T-helper 17 cell (primary cell): Measurements from ENCODE around the gene CUZD1. TPM values are rescaled to one million over a fixed set of nuclear protein-coding genes. Genes with fewer than 3 reads are reported as not detected.
"Not testable (repeated sequence)": the region's sequence is repeated elsewhere in the genome, so short reads cannot be mapped to it uniquely, and the experiment has no call there.

ENCODE experiments used
- ATAC-seq: fragments of 150-1000 bp; cut with Tn5 transposase; 2 replicates; pipeline ENCODE4 v1.10.0; 2021; ENCODE audit warnings: mild to moderate bottlenecking, moderate library complexity
- DNase-seq, 3 donors: peaks; one replicate each; pipeline versions ENCODE4 v3.0.0 to v3.0.0-alpha.2; 2020 to 2021
- H3K9me3 ChIP-seq: one replicate; pipeline ENCODE4 v1.7.0; 2013; ENCODE audit warnings: low read length, mild to moderate bottlenecking; ENCODE audit not compliant: control insufficient read depth, poor library complexity, severe bottlenecking
- H3K27ac Mint-ChIP-seq: one replicate; pipeline ENCODE4 v1.8.0; 2022; ENCODE audit warnings: mild to moderate bottlenecking, moderate library complexity, mixed read lengths
- H3K27me3 Mint-ChIP-seq: one replicate; pipeline ENCODE4 v1.8.0; 2022; ENCODE audit warnings: mixed read lengths
- H3K36me3 Mint-ChIP-seq: one replicate; pipeline ENCODE4 v1.8.0; 2022; ENCODE audit warnings: low read depth, mixed read lengths
- H3K4me1 Mint-ChIP-seq: one replicate; pipeline ENCODE4 v1.8.0; 2022; ENCODE audit warnings: mild to moderate bottlenecking, mixed read lengths
- H3K4me3 Mint-ChIP-seq: one replicate; pipeline ENCODE4 v1.8.0; 2022; ENCODE audit warnings: mild to moderate bottlenecking, moderate library complexity, mixed read lengths
- total RNA-seq, 4 donors: library from RNA in 2 of 4; stranded (reverse) in 2 of 4; gene quantifications; one replicate each; pipeline ENCODE4 v1.2.3 and lab custom pipeline; 2022 to 2026

The CUZD1 gene
- total RNA-seq, 2 donors from 2014 or later: 0.73 to 0.82 TPM

DNA sequence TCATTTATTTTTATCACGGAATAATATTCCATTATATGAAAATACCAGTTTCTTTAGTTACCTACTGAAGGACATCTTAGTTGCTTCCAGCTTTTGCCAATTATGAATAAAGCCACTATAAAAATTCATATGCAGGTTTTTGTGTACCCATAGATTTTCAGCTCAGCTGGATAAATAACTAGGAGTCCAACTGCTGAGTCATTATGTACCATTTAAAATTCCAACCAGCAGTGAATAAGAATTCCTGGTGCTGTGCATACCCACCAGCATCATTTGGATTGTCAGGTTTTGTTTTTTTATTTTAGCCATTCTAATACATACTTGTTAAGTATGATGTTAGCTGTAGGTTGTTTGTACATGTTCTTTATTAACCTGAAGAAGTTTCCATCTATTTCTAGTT, 19.2 kb upstream of the CUZD1 start:
- Mint-ChIP-seq H3K36me3 (peaks cover 3% of the 10 kb centered on the region), H3K4me3 (no peak overlapping the region), H3K27ac (no peak overlapping the region), H3K4me1 (peaks cover 25% of the 10 kb centered on the region), H3K27me3 (no peaks in the 10 kb centered on the region)
- DNase-seq (no peak), ATAC-seq (no peak)
- H3K9me3 ChIP-seq: no peaks in the 10 kb centered on the region

GRCh38 chr10:122864194-122864592, 18.5 kb upstream of the CUZD1 start:
- H3K36me3 Mint-ChIP-seq: peaks cover 3% of the 10 kb centered on the region
- H3K9me3 ChIP-seq: no peaks in the 10 kb centered on the region
- H3K4me3 Mint-ChIP-seq: no peak overlapping the region
- no peak for DNase-seq
- peaks cover 27% of the 10 kb centered on the region for H3K4me1 Mint-ChIP-seq
- no peaks in the 10 kb centered on the region for H3K27me3 Mint-ChIP-seq
- ATAC-seq: no peak
- no peak overlapping the region for H3K27ac Mint-ChIP-seq

GRCh38 chr10:122863216-122864193, 17.8 kb upstream of the CUZD1 start:
- H3K27me3 Mint-ChIP-seq: no peaks in the 10 kb centered on the region
- H3K36me3 Mint-ChIP-seq: no peaks in the 10 kb centered on the region
- peaks cover 24% of the 10 kb centered on the region for H3K4me1 Mint-ChIP-seq
- no peak overlapping the region for H3K4me3 Mint-ChIP-seq
- ATAC-seq (no peak), DNase-seq (no peak)
- H3K9me3 ChIP-seq: no peaks in the 10 kb centered on the region
- H3K27ac Mint-ChIP-seq: no peak overlapping the region

DNA sequence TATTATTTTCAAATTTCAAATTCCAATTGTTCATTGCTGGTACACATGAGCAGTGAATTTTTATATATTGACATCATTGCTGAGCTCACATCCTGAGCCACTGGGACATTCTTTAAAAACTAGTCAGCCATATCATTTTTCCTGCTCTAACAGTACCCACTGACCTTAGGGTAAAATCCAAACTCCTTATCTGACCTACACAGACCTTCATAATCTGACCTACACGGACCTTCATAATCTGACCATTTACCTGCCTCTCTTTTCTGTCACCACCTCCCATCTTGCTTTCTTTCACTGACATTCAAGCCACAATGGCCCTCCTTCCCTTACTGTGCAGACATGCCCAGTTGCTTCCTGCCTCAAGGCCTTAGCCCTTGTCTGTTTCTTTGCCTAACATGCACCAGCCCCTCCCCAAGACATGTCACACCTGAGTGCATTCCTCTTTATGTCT, 16.1 kb upstream of the CUZD1 start:
- no peaks in the 10 kb centered on the region for H3K36me3 Mint-ChIP-seq
- DNase-seq (no peak), ATAC-seq (no peak)
- no peaks in the 10 kb centered on the region for H3K9me3 ChIP-seq
- no peaks in the 10 kb centered on the region for H3K27me3 Mint-ChIP-seq
- H3K4me1 Mint-ChIP-seq: peaks cover 27% of the 10 kb centered on the region
- H3K27ac Mint-ChIP-seq: no peak overlapping the region
- H3K4me3 Mint-ChIP-seq: no peak overlapping the region

- Mint-ChIP-seq H3K27me3 (no peaks in the 10 kb centered on the region), H3K27ac (no peak overlapping the region), H3K4me1 (peaks cover 27% of the 10 kb centered on the region), H3K4me3 (no peak overlapping the region), H3K36me3 (no peaks in the 10 kb centered on the region)
- H3K9me3 ChIP-seq: no peaks in the 10 kb centered on the region
- ATAC-seq: no peak
- no peak for DNase-seq
Measured at GRCh38 chr10:122859527-122859926, 13.9 kb upstream of the CUZD1 start.

DNA sequence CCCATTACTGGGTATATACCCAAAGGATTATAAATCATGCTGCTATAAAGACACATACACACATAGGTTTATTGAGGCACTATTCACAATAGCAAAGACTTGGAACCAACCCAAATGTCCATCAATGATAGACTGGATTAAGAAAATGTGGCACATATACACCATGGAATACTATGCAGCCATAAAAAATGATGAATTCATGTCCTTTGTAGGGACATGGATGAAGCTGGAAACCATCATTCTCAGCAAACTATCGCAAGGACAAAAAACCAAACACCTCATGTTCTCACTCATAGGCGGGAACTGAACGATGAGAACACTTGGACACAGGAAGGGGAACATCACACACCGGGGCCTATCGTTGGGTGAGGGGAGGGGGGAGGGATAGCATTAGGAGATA, 12.4 kb upstream of the CUZD1 start:
- H3K4me1 Mint-ChIP-seq: peaks cover 26% of the 10 kb centered on the region
- H3K4me3 Mint-ChIP-seq, H3K27me3 Mint-ChIP-seq, H3K27ac Mint-ChIP-seq, H3K9me3 ChIP-seq, H3K36me3 Mint-ChIP-seq, ATAC-seq, DNase-seq: not testable (repeated sequence)

DNA sequence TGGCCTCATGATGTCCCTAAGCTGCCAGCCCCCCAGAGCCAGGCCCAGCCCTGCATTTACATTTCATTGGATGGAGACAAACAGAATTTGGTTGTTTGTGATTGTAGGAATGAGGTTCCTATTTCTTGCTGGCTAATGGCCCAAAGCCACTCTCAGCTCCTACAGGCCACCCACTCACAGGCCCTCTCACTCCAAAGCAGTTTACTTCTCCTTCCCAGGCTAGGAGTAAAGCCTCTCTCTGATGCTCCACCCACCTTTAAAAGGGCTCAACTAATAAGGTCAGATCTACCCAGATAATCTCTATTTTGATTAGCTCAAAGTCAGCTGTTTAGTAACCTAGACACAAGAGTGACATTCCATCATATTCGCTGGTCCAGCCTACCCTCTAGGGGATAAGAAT, 11.2 kb upstream of the CUZD1 start:
- Mint-ChIP-seq H3K4me1 (peaks cover 22% of the 10 kb centered on the region), H3K36me3 (peaks cover 7% of the 10 kb centered on the region), H3K4me3 (no peak overlapping the region), H3K27ac (no peak overlapping the region), H3K27me3 (no peaks in the 10 kb centered on the region)
- no peak for DNase-seq
- H3K9me3 ChIP-seq: no peaks in the 10 kb centered on the region
- no peak for ATAC-seq

- no peak for ATAC-seq
- no peak for DNase-seq
- no peaks in the 10 kb centered on the region for H3K9me3 ChIP-seq
- Mint-ChIP-seq H3K27ac (no peak overlapping the region), H3K36me3 (peaks cover 7% of the 10 kb centered on the region), H3K27me3 (no peaks in the 10 kb centered on the region), H3K4me3 (no peak overlapping the region), H3K4me1 (peaks cover 19% of the 10 kb centered on the region)
Measured at GRCh38 chr10:122855745-122856144, 10.1 kb upstream of the CUZD1 start.

GRCh38 chr10:122854648-122855047, 9.0 kb upstream of the CUZD1 start:
- DNase-seq (no peak), ATAC-seq (no peak)
- Mint-ChIP-seq H3K4me3 (no peak overlapping the region), H3K4me1 (peaks cover 16% of the 10 kb centered on the region), H3K27ac (no peak overlapping the region), H3K27me3 (no peaks in the 10 kb centered on the region), H3K36me3 (peaks cover 7% of the 10 kb centered on the region)
- no peaks in the 10 kb centered on the region for H3K9me3 ChIP-seq

DNA sequence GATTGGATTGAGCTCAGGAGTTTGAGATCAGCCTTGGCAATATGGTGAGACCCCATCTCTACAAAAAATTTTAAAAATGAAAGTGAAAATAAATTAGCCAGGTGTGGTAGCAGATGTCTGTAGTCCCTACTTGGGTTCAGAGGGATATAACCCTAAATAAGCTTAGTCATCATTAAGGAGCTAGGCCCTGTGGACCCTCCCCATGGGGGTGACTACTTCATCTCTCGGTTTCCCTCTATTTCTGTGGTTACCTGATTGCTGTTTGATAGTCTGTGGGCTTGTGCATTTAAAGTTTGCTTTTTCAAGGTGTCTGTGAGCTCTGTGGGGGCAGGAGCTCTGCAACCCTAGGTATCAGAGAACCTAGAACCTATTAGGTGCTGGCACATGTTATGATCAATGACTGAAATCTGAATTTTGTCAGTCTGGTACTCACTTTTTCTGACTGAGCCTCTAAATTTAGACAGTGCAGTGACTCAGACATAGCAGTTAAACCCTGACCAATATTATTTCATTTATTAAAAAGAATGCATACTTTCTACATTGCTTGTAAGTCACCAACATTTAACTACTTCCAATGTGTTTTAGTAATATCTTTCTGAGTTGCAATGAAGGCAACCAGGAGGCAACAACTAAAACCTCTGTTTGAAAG, 8.1 kb upstream of the CUZD1 start:
- H3K36me3 Mint-ChIP-seq: peaks cover 7% of the 10 kb centered on the region
- no peaks in the 10 kb centered on the region for H3K9me3 ChIP-seq
- no peaks in the 10 kb centered on the region for H3K27me3 Mint-ChIP-seq
- no peak overlapping the region for H3K4me3 Mint-ChIP-seq
- ATAC-seq (no peak), DNase-seq (no peak)
- peaks cover 16% of the 10 kb centered on the region for H3K4me1 Mint-ChIP-seq
- H3K27ac Mint-ChIP-seq: no peak overlapping the region

- H3K27ac Mint-ChIP-seq: no peak overlapping the region
- ATAC-seq: no peak
- no peak for DNase-seq
- H3K36me3 Mint-ChIP-seq: peaks cover 7% of the 10 kb centered on the region
- H3K4me1 Mint-ChIP-seq: peaks cover 12% of the 10 kb centered on the region
- no peaks in the 10 kb centered on the region for H3K27me3 Mint-ChIP-seq
- no peak overlapping the region for H3K4me3 Mint-ChIP-seq
- H3K9me3 ChIP-seq: no peaks in the 10 kb centered on the region
Measured at GRCh38 chr10:122852261-122852660, 6.6 kb upstream of the CUZD1 start.

- DNase-seq (no peak), ATAC-seq (no peak)
- H3K9me3 ChIP-seq: no peaks in the 10 kb centered on the region
- Mint-ChIP-seq H3K36me3 (peaks cover 10% of the 10 kb centered on the region), H3K27me3 (no peaks in the 10 kb centered on the region), H3K4me1 (peaks cover 6% of the 10 kb centered on the region), H3K27ac (no peak overlapping the region), H3K4me3 (no peak overlapping the region)
Measured at GRCh38 chr10:122850705-122851640, 5.3 kb upstream of the CUZD1 start.
